Hematopoietic multipotent progenitor cell treated with erythropoietin and hydrocortisone succinate and interleukin-3 and kit ligand, for 17 days (in vitro differentiated cells): Measurements from ENCODE around the gene TDRKH.

Experiments used
- DNase-seq: peaks from one replicate; pipeline ENCODE4 v3.0.0-alpha.2; 2015; ENCODE audit warnings: low spot score

TDRKH gene

DNA sequence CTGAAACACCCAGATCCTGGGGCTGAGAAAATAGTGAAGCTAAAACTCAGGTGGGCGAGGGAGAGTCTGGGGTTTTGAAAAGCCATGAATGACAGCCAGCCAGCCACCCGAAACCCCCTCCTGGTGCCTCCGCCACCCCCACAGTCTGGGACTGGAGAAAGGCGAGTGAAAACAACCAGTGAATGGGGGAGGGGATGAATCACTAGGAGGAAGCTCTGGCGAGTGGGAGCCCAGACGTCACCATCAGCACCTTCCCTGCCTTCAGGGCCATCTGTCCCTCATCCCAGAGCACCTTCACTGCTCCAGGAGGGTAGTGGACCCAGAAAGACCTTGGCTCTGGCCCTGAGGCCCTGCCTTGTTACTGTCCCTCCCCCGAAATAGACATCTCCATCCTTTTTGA is 32.1 kb upstream of the TDRKH start:
- no peak for DNase-seq

DNA sequence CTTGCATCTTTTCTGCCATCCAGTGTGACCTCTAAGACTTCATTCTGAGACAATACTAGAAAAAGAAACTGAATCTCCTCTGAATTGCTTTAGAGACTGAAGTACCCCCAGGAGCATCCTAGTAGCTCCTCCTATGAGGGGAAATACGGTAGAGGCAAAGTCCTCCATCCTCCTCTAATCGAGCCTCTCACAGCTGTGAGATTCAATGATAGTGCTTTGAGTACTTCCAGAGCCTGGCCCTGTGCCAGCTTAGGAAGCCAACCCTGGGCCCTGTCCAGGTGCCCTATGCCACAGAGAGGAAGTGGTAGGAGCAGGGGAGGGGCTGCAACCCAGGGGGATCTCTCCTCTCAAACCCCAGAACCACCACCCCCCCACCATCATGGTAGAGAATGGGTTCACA is 30.6 kb upstream of the TDRKH start:
- no peak for DNase-seq

DNA sequence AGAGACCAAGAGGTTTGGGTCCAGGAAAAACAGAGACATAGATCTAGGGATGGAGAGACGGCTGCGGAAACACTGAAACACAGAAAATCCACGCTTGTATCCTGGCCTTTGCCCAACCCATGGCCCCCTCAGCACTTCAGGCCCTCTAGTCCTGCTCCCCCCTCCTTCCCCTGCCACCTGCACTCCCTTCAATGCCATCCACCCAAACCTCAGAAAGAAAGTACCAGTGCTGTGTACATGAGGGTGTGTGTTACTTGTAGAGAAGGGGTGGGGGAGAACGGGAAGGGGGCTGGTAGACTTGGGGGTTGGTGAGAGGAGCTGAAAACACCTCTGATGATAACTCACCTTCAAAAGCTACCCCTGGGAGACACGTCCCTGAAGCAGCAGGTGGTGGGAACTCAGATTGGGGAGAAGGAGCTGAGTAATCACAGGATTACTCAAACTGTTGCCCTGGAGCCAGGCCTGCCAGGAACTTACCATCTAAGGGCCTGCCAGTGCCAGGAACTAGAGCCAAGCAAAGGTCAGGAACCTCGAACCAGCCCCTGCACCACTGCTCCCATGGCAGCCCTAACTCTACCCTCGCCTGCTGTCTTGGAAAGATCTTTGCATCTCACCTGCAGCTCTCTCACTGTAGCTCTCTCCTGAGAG is 29.8 kb upstream of the TDRKH start:
- DNase-seq = no peak

- no peak for DNase-seq
Measured at GRCh38 chr1:151819227-151819835, 29.0 kb upstream of the TDRKH start.

DNA sequence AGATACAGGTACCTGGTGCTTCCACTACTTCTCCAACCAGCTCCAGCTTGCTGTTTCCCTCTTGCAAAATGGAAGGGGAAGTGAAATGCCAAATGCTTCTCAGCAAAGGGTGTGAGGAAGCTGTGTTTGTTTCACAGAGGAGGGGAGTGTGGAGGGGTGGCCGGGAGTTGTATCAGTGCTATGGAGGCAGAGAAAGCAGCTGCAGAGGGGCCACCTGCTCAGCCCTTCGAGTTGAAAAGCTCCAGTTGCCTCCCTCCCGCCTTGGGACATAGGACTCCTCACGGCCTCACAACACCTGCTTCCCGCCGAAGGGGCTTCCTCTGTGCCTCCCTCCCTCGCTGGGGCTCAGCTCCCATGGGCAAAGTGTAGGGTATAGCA is 27.0 kb upstream of the TDRKH start:
- DNase-seq = no peak

DNA sequence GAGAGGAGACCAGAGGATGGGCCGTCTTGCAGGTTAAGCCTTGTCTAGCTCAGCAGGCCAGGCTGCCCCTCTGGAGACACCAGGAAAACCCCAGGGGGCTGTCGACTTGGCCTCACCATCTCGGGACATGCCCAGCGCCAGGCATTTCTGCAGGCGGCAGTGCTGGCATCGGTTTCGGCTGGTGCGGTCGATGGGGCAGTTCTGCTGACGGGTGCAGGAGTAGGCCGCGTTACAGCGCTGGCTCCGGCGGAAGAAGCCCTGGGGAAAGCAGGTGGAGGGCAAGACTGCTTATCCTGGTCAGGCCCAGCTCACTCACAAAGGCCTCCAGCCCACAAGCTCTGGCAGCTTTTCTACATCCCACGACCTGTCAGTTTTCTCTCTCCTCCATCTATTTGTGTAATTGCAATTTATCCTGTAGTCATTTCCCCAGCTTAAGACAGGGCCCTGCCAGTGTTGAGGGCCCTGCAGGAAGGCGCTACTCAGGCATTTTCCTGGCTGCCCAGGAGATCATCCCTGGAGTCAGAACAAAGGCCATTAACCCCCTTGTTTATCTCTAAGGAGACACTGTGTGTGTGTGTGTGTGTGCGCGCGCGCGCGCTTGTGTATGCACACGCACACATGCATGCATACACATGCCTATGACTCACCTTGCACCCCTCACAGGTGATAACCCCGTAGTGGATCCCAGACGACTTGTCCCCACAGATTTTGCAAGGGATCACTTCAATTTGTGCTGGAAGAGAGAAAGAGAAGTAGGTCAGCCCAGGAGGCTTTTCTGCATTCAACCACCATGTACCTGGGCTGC is 26.4 kb upstream of the TDRKH start:
- no peak for DNase-seq

GRCh38 chr1:151815716-151816327 is 25.5 kb upstream of the TDRKH start:
- no peak for DNase-seq

- DNase-seq = no peak
Measured at GRCh38 chr1:151814971-151815545, 24.8 kb upstream of the TDRKH start.

GRCh38 chr1:151814426-151814825 is 24.1 kb upstream of the TDRKH start:
- no peak for DNase-seq

DNA sequence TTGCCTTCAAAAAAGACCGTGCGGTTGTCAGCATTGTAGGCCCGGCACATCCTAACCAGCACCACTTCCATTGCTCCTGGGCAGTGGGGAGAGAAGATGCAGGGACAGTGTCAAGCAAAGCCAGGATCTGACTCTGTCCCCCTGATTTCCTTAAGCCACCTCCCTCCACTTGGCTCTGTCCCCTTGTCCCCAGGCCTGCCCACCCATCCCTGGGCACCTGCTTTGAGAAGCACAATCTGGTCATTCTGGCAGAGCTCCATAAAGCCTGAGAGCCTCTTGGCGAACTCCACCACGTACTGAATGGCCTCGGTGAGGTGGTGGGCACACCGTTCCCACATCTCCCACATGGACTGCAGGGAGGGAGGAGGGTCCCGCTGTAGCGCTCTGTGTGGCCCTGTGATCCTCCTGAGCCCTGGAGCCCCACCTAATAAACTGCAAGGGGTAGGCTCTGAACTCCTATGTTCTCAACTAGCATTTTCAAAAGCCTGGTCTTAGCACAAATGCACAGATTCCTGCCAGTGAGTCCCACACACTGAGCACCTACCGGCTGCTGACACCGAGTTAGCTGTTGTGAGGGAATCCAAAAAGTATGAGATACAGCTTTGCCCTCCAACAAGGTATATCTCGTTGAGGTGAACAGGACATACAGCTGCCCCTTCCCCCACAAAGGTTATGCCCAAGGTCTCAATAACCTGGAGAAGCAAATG is 23.1 kb upstream of the TDRKH start:
- DNase-seq = no peak

GRCh38 chr1:151811181-151811580 is 20.9 kb upstream of the TDRKH start:
- DNase-seq = no peak

DNA sequence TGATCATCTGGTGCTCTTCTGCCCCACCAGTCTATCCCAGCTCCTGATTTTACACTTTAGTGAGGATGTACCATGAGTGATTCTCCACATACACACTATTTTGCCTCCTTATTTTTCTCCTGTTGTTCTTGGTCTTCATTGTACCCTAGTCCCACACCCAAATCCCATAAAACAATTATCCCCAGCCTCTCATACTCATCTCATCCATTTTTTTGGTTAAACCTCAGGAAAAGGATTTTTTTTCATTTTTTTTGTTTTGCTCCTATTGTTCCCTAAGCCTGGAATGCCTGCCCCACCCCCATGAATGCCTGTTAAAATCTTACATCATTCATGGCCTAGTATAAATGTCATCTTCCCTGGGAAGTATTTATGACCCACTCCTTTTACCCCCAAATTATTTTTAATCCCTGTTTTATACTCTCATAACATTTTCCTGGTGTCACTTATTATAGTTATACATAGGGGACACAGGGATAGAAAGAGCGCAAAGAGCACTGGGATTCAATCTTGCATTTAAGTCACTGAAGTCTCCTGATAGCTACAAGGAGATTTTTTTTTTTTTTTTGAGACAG is 19.8 kb upstream of the TDRKH start:
- no peak for DNase-seq

- DNase-seq = no peak
Measured at GRCh38 chr1:151809290-151809984, 19.1 kb upstream of the TDRKH start.

GRCh38 chr1:151807766-151808165 is 17.5 kb upstream of the TDRKH start:
- DNase-seq = no peak

- no peak for DNase-seq
Measured at GRCh38 chr1:151807131-151807530, 16.8 kb upstream of the TDRKH start.

- no peak for DNase-seq
Measured at GRCh38 chr1:151806170-151806569, 15.9 kb upstream of the TDRKH start.

DNA sequence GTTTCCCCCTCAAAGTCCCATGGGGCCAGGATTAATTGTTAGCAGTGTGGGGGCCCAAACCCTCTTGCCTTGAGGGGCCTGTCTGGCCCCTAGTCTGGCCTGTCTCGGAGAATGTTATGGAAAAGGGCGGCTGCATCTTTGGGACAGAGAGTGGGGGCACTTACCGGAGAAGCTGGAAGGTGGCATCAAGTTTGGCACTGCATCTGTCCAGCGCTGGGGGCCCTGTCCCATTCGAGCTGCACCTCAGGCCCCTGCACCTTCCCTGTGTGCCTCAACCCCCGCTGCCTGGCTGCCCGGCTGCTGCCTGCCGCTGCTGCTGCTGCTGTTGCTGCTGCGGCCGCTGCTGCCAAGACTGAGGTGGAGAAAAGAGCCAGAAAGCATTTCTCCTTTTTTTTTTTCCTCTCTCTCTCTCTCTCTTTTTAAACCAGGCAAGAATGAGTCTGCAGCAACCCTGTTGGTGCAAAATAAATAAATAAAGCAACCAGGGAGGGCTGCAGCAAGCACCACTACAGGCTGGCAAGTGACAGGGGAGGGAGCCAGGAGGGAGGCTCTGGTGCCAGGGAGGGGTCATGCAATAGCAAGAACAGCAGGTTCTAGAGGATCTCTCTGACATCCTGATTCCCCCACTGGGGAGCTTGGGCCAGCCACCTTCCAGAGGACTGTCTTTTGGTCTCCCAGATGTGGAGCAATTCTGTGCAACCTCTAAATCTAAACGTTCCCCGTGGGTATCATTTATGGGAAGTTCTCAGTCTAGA is 14.9 kb upstream of the TDRKH start, which contains the start of gene LINGO4:
TSS of gene LINGO4 (minus strand) at position 354 of the 755 bp plus-strand sequence. CDS start 2,715 bp downstream, outside the sequence.
- no peak for DNase-seq

DNA sequence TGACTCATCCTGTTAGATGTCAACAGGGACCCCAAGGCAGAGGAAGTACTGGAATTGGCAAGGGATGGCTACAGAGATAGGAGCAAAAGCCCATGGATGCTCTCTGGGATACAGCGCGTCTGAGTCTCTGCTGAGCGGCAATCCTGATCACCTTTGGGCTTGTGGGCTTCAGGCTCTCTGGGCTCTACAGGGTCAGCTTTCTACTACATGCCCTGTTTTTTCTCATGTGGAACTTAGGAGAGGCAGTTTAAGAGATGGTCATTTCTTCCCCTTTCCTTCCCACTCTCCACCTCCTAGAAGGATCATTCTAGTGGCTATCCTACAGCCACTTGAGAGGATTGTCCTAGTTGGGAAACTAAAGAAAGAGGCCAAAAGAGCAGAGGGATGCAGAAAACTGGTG is 13.6 kb upstream of the TDRKH start:
- DNase-seq = no peak

DNA sequence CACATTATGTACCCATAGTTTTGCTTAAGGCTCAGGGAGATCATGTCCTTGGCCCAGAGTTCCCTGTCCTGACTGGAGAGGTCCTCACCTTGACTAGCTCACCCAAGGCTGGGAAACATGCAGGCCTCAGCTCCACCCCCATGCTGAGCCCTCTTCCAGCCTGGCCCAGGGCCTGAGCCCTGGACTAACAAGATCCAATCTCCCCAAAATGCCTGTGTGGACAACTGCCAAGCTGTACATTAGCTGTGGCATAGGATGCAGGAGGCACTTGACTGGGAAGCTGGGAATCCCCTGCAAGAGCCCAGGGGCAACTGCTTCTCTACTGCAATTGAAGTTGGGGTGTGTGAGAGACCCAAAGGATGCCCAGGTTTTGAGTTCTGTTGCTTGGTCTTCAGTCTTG is 12.9 kb upstream of the TDRKH start:
- no peak for DNase-seq

DNA sequence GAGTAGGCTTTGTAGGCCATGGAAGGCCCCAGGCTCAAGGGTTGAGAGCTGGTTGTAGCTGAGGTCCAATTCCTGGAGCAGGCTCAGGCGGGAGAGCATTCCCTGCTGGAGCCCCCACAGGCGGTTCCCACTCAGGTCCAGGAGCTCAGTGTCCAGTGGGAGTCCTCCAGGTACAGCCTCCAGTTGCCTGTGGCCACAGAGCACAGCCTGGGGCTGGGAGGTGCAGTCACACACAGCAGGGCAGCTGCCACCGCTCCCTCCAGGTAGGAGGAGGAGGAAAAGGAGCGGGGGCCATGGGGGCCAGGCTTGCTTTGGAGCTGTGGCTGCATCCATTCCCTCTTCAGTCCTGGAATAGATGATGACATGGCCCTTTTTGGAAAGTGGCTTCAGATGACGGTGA is 12.1 kb upstream of the TDRKH start:
- no peak for DNase-seq
